GM19023 (cell line): ENCODE measurements around the gene RPL36.
"Not testable (repeated sequence)": the region's sequence is repeated elsewhere in the genome, so short reads cannot be mapped to it uniquely, and the experiment has no call there.

Source experiments
- ATAC-seq: cut with Tn5 transposase; IDR thresholded peaks from one replicate; pipeline ENCODE4 v1.9.1; 2021; ENCODE audit warnings: mild to moderate bottlenecking, moderate library complexity; ENCODE audit not compliant: unreplicated experiment

Gene RPL36

GRCh38 chr19:5703819-5704818, 14.0 kb downstream of the RPL36 start:
- no peak for ATAC-seq

DNA sequence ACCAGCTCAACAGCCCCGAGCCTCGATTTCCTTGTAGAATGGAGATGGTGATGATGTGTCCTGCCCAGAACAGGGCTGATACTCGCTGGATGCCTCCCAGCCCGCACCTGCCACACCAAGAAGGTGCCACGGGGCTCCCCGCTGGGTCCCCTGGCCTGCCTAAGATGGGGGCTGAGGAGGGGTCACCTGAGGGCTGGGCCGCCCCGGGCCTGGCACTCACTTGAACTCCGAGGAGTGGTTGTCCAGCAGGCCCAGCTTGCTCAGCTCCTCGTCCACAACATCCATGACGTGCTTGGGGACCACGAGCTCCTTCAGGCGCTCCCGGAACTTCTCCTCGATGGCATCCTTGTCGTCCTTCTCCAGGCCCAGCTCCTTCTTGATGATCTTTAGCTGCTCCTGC, 15.5 kb downstream of the RPL36 start:
- no peak for ATAC-seq

DNA sequence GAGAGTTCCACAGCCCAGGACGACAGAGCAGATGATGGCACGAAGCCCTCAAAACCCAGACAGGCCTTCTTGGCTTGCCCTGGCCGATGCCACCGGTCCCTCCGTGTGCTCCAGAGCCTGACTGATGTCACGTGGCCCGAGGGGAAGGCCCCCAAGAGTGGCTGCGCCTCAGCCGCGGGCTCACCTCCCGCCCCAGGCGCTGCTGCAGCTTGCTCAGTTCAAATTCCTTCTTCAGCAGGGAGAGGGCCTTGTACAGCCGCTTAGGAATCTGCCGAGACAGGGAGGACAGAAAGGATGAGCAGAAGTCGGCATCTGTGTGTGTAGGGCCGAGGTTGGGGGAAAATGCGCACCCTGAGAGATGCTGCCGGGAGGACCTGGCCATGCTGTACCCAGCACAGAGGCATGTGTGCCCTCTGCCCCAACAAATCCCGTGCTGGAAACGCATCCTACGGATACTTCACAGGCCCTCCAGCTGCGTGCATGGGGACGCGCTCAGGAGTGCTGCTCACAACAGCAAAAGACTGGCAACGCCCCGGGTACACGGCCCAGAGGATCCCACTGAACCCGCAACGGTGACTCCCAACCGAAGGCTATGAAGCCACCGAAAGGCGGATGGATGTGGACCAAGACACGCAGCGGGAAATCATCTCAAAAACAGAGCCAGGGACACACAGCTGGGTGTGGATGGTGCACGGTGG, 16.9 kb downstream of the RPL36 start:
- no peak for ATAC-seq

DNA sequence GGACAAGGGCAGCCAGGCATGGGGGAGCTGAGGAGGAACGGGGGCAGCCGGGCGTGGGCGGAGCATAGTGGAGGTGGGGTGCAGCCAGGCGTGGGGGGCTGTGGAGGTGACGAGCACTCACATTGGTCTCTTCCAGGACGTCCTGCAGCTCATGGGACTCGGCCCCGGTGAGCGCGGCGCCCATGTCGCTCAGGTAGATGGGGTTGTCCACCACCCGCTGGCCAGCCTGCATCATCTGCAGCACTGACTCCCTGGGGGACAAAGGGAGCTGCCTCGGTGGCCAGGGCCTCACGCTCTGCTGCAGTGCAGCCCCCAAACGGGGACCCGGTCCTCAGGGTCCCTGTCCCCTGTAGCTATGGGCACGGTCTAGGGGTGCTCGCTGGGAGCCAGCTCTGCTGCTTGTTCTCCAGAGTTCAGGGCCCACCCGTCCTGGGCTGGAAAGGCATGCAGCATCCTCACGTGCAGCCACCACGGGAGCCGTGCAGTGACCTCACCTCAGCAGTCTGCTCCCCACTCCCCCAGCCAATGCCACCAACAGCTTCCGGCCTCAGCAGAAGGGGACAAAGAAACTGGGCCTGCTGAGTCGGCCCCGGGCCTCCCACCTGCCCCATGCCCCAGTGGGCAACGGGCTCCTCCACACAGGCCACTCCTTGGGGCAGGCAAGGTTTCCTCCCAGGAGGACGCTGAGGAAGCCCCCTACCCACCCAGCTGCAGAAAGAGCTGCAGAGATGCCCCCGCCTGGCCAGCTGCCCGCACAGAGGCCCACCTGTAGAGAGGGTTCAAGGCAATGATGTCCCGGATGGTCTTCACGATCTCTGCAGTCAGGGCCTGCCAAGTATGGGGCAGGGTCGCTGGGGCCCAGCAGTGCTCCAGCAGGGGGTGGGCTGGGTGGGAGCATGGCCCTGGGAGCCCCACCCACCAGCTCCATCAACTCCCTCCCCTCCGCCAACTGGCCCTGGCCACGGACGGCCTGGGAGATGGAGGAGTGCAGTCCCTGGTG, 17.8 kb downstream of the RPL36 start:
- no peak for ATAC-seq

DNA sequence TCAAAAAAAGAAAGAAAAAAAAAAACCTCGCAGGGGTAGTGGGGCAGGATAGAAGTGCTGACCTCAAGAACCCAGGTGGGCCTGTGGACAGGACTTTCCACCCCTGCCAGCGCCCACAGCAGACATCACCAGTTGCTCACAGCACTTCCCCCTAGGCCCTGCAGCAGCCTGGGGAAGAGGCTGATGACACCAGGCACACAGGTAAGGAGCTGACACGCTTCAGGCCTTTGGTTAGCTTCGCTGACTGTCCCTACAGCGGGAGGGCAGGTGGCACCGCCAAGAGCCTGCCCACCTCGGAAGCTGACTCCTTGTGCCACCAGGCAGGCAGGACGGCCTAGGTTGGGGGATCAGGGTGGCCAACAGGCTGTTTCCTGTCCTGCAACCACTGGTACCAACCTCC, 20.9 kb downstream of the RPL36 start:
- ATAC-seq: no peak

DNA sequence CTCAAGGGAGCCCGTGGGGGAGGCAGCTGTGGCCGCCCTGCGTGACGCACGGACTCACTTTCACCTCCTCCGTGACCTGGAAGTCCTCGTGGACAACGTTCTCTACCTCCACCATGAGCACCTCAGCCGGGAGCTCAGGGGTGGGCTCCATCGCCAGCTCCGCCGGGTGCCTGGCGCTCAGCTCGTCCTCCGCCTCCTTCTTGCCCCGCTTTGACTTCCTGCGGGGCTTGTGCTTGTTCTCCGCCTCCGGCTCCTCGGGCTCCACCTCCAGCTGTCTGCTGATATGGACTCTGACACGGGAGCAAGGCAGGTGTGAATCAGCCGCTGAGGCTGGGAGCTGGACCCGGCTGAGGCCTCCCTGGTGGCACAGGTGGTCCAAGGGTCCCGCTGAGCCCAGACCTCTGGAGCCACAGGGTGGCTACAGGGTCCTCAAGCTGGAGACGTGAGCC, 21.6 kb downstream of the RPL36 start:
- no peak for ATAC-seq

DNA sequence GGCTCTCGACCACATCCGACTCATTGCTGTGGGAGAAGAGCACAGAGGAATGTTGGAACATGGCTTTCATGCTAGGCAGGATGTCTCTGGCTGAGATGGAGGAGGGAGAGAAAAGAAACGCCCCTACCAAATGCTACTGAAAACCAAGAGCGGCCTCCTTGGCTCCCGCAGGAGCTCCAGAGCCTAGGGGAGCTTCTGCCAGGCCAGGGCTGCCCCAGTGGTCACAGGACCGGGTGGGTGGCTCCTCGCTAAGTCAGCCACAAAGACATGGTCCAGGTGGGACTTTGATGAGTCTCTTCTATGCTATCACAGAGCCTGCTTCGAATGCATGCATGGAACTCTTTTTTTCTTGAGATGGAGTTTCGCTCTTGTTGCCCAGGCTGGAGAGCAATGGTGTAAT, 23.1 kb downstream of the RPL36 start:
- ATAC-seq: no peak

GRCh38 chr19:5714816-5715215, 24.7 kb downstream of the RPL36 start:
- no peak for ATAC-seq

GRCh38 chr19:5717215-5717935, 27.3 kb downstream of the RPL36 start:
- no peak for ATAC-seq

GRCh38 chr19:5718037-5718578, 28.0 kb downstream of the RPL36 start:
- ATAC-seq: no peak

DNA sequence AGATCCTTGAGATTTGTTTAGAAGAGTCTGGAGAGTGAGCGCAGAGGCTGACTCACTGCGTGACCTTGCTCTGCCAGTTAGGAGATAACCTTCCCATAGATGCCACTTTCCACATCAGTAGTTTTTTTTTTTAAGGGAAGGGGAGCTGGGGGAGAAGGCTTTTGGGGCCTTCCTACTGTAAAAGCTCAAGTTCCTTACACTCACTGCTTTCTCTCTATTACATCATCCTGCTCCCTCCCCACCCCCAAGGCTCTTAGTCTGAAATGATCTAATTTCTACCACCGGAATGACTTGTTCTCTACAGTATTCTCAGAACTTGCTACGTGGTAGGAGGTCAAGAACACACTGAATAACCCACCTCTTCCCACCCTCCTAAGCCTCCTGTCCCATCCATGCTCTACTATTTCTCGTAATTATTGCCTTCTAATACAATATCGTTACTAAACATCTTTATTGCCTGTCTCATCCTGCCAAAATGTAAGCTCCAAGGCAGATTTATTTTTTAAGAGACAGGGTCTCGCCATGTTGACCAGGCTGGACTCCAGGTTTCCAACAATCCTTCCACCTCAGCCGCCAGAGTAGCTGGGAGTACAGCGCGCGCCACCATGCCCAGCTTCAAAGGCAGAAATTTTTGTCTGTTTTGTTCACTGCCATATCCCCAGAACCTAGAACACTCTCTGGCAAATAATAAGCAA, 28.6 kb downstream of the RPL36 start:
- no peak for ATAC-seq

- ATAC-seq: peak; percentile 1
These were observed 29.3 kb downstream of the RPL36 start for GRCh38 chr19:5719274-5719960.

DNA sequence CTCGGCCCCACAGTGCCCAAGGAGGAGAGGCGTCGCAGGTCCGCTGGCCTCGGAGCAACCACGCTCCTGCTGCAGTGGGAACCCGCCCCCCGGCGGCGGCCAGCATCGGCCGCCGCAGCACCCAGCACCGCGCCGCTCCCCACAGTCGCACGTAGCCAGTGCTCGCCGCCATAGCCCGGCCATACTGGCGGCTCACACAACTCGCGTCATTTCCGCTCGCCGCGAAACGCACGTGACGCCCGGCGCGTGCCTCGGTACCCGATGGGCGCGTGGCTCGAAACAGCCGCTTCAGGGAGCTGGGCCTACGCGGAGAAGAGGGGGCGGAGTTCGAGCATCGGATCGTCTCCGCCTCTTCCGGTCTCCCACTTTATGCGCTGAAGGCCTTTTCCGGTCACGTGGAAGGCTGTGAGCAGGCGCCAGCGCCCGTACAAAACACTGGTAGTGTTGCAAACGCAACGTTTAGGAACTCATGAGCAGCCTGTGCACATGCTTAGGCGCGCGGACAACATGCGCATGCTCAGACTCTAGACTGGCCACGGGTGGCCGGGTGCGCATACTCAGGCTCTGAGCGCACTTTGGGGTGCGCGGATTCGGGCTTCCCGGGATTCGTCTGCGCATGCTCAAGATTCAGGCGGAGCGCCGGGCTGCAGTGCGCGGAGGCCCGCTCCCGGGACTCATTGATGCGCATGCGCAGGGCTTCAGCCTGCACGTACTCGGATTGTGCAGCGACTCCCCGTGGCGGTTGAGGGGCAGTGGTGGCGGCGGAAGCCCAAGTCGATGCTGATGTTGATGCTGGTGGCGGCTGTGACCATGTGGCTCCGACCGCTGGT, 30.1 kb downstream of the RPL36 start, which contains the start of the genes CATSPERD and LONP1:
Gene CATSPERD, plus strand, starts transcription at position 677 of the 830 bp plus-strand sequence. Its CDS starts 101 bp downstream, at position 778.
Gene LONP1, minus strand, starts transcription at position 186 of the 830 bp plus-strand sequence. Its CDS starts 14 bp downstream, at position 172.
- ATAC-seq: peak; percentile 79

DNA sequence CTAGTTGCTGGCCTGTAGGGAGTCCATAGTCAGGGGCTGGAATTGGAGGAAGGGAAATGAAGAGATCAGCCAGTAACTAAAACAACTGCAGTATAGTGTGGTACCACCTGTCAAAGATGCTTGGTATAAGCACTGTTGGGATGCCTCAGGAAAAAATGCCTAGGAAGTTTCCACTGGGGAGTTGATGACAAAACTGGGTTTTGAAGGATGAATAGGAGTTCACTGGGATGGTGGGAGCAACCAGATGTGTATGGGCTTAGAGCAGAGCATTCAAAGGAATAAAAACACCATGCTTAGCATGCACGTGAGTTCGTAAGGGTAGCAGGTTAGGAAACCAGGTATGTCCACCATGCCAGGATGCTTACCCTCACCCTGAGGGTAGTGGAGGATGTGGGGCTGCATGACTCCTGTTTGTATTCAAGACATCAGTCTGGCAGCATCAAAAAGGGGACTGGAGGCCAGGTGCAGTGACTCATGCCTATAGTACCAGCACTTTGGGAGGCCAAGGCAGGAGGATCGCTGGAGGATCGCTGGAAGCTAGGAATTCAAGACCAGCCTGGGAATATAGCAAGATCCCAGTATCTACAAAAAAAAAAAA, 37.5 kb downstream of the RPL36 start:
- ATAC-seq: no peak

GRCh38 chr19:5733172-5733571, 43.1 kb downstream of the RPL36 start:
- ATAC-seq: not testable (repeated sequence)

DNA sequence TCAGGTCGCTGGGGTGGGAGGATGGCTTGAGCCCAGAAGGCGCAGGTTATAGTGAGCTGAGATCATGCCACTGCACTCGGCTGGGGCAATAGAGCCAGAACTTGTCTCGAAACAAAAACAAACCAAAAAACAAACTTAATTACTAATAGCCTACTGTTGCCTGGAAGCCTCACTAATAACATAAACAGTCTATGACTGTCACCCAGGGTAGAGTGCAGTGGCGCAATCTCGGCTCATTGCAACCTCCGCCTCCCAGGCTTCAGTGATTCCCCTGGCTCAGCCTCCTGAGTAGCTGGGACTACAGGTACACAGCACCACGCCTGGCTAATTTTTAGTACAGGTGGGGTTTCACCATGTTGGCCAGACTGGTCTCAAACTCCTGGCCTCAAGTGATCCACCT, 48.3 kb downstream of the RPL36 start:
- ATAC-seq: no peak
